ENCODE measurements around the gene HES2.

GRCh38 chr1:6459850-6460265 is 40.1 kb upstream of the HES2 start:
- TF ChIP-seq CTCF (IDR thresholded peaks at IDR 0.05) (no peak), POLR2A (IDR thresholded peaks at IDR 0.05) (no peak)

Measured in heart left ventricle (tissue), 13 donors.